GM23338 (cell line): Measurements from ENCODE around the gene MAST2. TPM values are rescaled to one million over a fixed set of nuclear protein-coding genes. Genes with fewer than 3 reads are reported as not detected.

Source experiments
- ATAC-seq: fragments of 200-7000 bp; cut with Tn5 transposase; 3 replicates; pipeline ENCODE4 v1.9.1; 2020
- DNase-seq: peaks from one replicate; pipeline ENCODE4 v3.0.0-alpha.2; 2015; ENCODE audit warnings: low spot score
- H2AFZ ChIP-seq: fragments of 200-600 bp; sonication (generic); 2 replicates; pipeline ENCODE4 v1.8.0; 2016; ENCODE audit warnings: antibody characterized with exemption, mild to moderate bottlenecking, moderate library complexity
- H3F3A ChIP-seq: fragments of 200-600 bp; sonication (generic); replicated peaks from 2 replicates; pipeline ENCODE4 v1.8.0; 2017; ENCODE audit warnings: antibody characterized with exemption, mixed run types, low read depth
- H3K27ac ChIP-seq: fragments of 200-600 bp; sonication (generic); 2 replicates; pipeline ENCODE4 v1.6.1; 2016; ENCODE audit warnings: low read depth
- H3K27me3 ChIP-seq: fragments of 200-600 bp; sonication (generic); 2 replicates; pipeline ENCODE4 v1.8.0; 2016; ENCODE audit warnings: mild to moderate bottlenecking, mixed run types, moderate library complexity; ENCODE audit not compliant: insufficient read depth
- H3K36me3 ChIP-seq: fragments of 200-600 bp; sonication (generic); 2 replicates; pipeline ENCODE4 v1.8.0; 2016; ENCODE audit warnings: mild to moderate bottlenecking; ENCODE audit not compliant: insufficient read depth
- H3K4me1 ChIP-seq: fragments of 200-600 bp; sonication (generic); 2 replicates; pipeline ENCODE4 v1.8.0; 2016; ENCODE audit warnings: mild to moderate bottlenecking, moderate library complexity; ENCODE audit not compliant: insufficient read depth
- H3K4me2 ChIP-seq: fragments of 200-600 bp; sonication (generic); 2 replicates; pipeline ENCODE4 v1.7.1; 2017; ENCODE audit warnings: mixed run types
- H3K4me3 ChIP-seq: fragments of 200-600 bp; sonication (generic); 2 replicates; pipeline ENCODE4 v1.6.1; 2016; ENCODE audit warnings: mixed run types
- H3K79me2 ChIP-seq: fragments of 200-600 bp; sonication (generic); replicated peaks from 2 replicates; pipeline ENCODE4 v1.8.0; 2017; ENCODE audit warnings: mild to moderate bottlenecking; ENCODE audit not compliant: insufficient read depth
- H3K9me2 ChIP-seq: fragments of 200-600 bp; sonication (generic); 2 replicates; pipeline ENCODE4 v1.8.0; 2017; ENCODE audit not compliant: insufficient read depth
- H4K20me1 ChIP-seq: fragments of 200-600 bp; sonication (generic); replicated peaks from 2 replicates; pipeline ENCODE4 v1.8.0; 2017; ENCODE audit warnings: mild to moderate bottlenecking; ENCODE audit not compliant: insufficient read depth
- H3K27ac Mint-ChIP-seq: 2 replicates; pipeline ENCODE4 v1.8.0; 2020; ENCODE audit warnings: inconsistent platforms, mild to moderate bottlenecking, moderate library complexity, mixed read lengths
- H3K27me3 Mint-ChIP-seq: 3 replicates; pipeline ENCODE4 v1.8.0; 2022; ENCODE audit warnings: low read depth, mild to moderate bottlenecking, moderate library complexity, mixed read lengths, inconsistent platforms; ENCODE audit not compliant: insufficient read depth, poor library complexity
- H3K36me3 Mint-ChIP-seq: 3 replicates; pipeline ENCODE4 v1.8.0; 2021; ENCODE audit warnings: low read depth, mild to moderate bottlenecking, inconsistent platforms, moderate library complexity, mixed read lengths
- H3K4me1 Mint-ChIP-seq: 3 replicates; pipeline ENCODE4 v1.8.0; 2020; ENCODE audit warnings: mild to moderate bottlenecking, inconsistent platforms, mixed read lengths
- H3K4me3 Mint-ChIP-seq: 3 replicates; pipeline ENCODE4 v1.8.0; 2021; ENCODE audit warnings: moderate library complexity, mild to moderate bottlenecking, inconsistent platforms, mixed read lengths
- H3K9me3 Mint-ChIP-seq: 3 replicates; pipeline ENCODE4 v1.8.0; 2020; ENCODE audit warnings: moderate library complexity, mild to moderate bottlenecking, inconsistent platforms, mixed read lengths
- CREB1 ChIP-seq: fragments of 250-450 bp; sonication (Bioruptor Pico); IDR thresholded peaks from 2 replicates; pipeline ENCODE4 v1.5.0; 2020; ENCODE audit warnings: low read depth, mild to moderate bottlenecking, moderate library complexity
- EZH2 ChIP-seq: fragments of 200-600 bp; sonication (generic); IDR thresholded peaks from one replicate; pipeline ENCODE4 v1.8.0; 2017; ENCODE audit warnings: antibody characterized with exemption, mild to moderate bottlenecking, low read depth; ENCODE audit not compliant: unreplicated experiment
- EZH2phosphoT487 ChIP-seq: fragments of 200-600 bp; sonication (generic); IDR thresholded peaks from one replicate; pipeline ENCODE4 v1.8.1; 2018; ENCODE audit warnings: antibody characterized with exemption; ENCODE audit not compliant: unreplicated experiment
- JUNB ChIP-seq: IDR thresholded peaks from one replicate; pipeline ENCODE4 v1.6.1; 2016; ENCODE audit warnings: antibody characterized with exemption; ENCODE audit not compliant: unreplicated experiment
- NANOG ChIP-seq: IDR thresholded peaks from 2 replicates; pipeline ENCODE4 v1.6.1; 2016; ENCODE audit warnings: antibody characterized with exemption, borderline replicate concordance
- POLR2AphosphoS5 ChIP-seq: IDR thresholded peaks from 2 replicates; pipeline ENCODE4 v1.6.1; 2016; ENCODE audit warnings: antibody characterized with exemption, low read depth
- STAT1 ChIP-seq: IDR thresholded peaks from one replicate; pipeline ENCODE4 v1.6.1; 2016; ENCODE audit warnings: antibody characterized with exemption; ENCODE audit not compliant: unreplicated experiment
- ZNF114 ChIP-seq: fragments of 250-450 bp; sonication (Bioruptor Pico); IDR thresholded peaks from 2 replicates; pipeline ENCODE4 v1.5.0; 2020; ENCODE audit warnings: mild to moderate bottlenecking, moderate library complexity
- ZNF331 ChIP-seq: fragments of 250-450 bp; sonication (Bioruptor Pico); IDR thresholded peaks from 2 replicates; pipeline ENCODE4 v1.5.0; 2020; ENCODE audit warnings: low read depth, mild to moderate bottlenecking, moderate library complexity
- polyA plus RNA-seq: library from polyadenylated mRNA; unstranded; fragments of >200 nt; fragmentation: Nextera tagmentation; extraction: Ambion mirVana; gene quantifications from 2 replicates; pipeline ENCODE4 v1.2.1, GENCODE V29; 2016
- total RNA-seq: library from RNA; depleted of rRNA; stranded (reverse); fragments of >200 nt; shearing (Covaris generic); gene quantifications from 2 replicates; pipeline ENCODE4 v1.2.3, GENCODE V29; 2014
- TF ChIP-seq, protein P1 (sequence below): IDR thresholded peaks from one replicate; pipeline ENCODE4 v1.6.1; 2018; ENCODE audit warnings: antibody characterized with exemption; ENCODE audit not compliant: unreplicated experiment
- TF ChIP-seq, protein P2 (sequence below): IDR thresholded peaks from 2 replicates; pipeline ENCODE4 v1.6.1; 2016; ENCODE audit warnings: antibody characterized with exemption
- TF ChIP-seq, protein P3 (sequence below): fragments of 250-450 bp; sonication (Bioruptor Pico); IDR thresholded peaks from 2 replicates; pipeline ENCODE4 v1.5.0; 2020; ENCODE audit warnings: mild to moderate bottlenecking, moderate library complexity
- TF ChIP-seq, protein P4 (sequence below), 2 experiments: fragments of 200-600 bp in 1 of 2; sonication (generic) in 1 of 2; conservative IDR thresholded peaks; 2 replicates each; pipeline versions ENCODE4 v1.5.1 to v1.6.1; 2016 to 2017; ENCODE audit warnings: antibody characterized with exemption in 2 of 2, low read depth in 2 of 2, mild to moderate bottlenecking in 2 of 2, moderate library complexity in 1 of 2

Gene MAST2
- total and polyA plus RNA-seq, 2 experiments from 2014 or later = 11.5 to 57.7 TPM

DNA sequence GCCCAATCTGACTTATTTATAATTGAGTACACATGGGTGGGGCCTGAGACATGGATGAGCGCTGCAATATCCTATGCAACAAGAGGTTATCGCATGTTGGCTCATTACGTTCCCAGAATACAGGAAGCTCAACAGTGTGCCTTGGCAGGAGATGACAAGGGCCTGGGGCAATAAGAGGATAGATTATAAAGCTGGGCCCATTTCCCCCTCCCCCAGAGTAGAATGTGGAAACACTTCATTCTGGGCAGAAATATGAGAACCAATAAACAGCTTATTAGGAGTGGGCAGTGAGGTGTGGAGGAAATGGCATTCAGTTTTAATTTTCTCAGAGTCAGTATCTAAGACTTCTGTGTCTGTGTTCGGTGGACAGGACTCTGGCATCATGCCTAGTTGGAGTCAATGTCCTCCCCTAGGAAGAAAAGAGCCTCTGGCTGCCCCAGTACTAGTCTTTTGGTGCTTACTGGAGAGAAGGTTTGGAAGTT is 236.2 kb downstream of the MAST2 start:
- H3K4me2 ChIP-seq = no peak overlapping the region
- Mint-ChIP-seq H3K4me3 (no peak overlapping the region), H3K27ac (no peak overlapping the region), H3K27me3 (peaks cover 8% of the 10 kb centered on the region), H3K4me1 (peaks cover 15% of the 10 kb centered on the region; the same call in 2 of the 3 replicates), H3K9me3 (no peaks in the 10 kb centered on the region), H3K36me3 (peaks cover 6% of the 10 kb centered on the region; the same call in 2 of the 3 replicates)
- no peak for TF ChIP-seq ZNF114 (CRISPR knock-in tag)
- no peak for TF ChIP-seq ZNF331
- TF ChIP-seq STAT1 = no peak
- no peak for TF ChIP-seq EZH2phosphoT487
- TF ChIP-seq CREB1 (CRISPR knock-in tag) = no peak
- TF ChIP-seq POLR2AphosphoS5 = no peak
- no peak for TF ChIP-seq NANOG
- TF ChIP-seq, protein P1, sequence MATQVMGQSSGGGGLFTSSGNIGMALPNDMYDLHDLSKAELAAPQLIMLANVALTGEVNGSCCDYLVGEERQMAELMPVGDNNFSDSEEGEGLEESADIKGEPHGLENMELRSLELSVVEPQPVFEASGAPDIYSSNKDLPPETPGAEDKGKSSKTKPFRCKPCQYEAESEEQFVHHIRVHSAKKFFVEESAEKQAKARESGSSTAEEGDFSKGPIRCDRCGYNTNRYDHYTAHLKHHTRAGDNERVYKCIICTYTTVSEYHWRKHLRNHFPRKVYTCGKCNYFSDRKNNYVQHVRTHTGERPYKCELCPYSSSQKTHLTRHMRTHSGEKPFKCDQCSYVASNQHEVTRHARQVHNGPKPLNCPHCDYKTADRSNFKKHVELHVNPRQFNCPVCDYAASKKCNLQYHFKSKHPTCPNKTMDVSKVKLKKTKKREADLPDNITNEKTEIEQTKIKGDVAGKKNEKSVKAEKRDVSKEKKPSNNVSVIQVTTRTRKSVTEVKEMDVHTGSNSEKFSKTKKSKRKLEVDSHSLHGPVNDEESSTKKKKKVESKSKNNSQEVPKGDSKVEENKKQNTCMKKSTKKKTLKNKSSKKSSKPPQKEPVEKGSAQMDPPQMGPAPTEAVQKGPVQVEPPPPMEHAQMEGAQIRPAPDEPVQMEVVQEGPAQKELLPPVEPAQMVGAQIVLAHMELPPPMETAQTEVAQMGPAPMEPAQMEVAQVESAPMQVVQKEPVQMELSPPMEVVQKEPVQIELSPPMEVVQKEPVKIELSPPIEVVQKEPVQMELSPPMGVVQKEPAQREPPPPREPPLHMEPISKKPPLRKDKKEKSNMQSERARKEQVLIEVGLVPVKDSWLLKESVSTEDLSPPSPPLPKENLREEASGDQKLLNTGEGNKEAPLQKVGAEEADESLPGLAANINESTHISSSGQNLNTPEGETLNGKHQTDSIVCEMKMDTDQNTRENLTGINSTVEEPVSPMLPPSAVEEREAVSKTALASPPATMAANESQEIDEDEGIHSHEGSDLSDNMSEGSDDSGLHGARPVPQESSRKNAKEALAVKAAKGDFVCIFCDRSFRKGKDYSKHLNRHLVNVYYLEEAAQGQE = no peak
- TF ChIP-seq, protein P2, sequence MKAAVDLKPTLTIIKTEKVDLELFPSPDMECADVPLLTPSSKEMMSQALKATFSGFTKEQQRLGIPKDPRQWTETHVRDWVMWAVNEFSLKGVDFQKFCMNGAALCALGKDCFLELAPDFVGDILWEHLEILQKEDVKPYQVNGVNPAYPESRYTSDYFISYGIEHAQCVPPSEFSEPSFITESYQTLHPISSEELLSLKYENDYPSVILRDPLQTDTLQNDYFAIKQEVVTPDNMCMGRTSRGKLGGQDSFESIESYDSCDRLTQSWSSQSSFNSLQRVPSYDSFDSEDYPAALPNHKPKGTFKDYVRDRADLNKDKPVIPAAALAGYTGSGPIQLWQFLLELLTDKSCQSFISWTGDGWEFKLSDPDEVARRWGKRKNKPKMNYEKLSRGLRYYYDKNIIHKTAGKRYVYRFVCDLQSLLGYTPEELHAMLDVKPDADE = no peak
- TF ChIP-seq JUNB = no peak
- TF ChIP-seq EZH2 = no peak
- TF ChIP-seq, protein P3, sequence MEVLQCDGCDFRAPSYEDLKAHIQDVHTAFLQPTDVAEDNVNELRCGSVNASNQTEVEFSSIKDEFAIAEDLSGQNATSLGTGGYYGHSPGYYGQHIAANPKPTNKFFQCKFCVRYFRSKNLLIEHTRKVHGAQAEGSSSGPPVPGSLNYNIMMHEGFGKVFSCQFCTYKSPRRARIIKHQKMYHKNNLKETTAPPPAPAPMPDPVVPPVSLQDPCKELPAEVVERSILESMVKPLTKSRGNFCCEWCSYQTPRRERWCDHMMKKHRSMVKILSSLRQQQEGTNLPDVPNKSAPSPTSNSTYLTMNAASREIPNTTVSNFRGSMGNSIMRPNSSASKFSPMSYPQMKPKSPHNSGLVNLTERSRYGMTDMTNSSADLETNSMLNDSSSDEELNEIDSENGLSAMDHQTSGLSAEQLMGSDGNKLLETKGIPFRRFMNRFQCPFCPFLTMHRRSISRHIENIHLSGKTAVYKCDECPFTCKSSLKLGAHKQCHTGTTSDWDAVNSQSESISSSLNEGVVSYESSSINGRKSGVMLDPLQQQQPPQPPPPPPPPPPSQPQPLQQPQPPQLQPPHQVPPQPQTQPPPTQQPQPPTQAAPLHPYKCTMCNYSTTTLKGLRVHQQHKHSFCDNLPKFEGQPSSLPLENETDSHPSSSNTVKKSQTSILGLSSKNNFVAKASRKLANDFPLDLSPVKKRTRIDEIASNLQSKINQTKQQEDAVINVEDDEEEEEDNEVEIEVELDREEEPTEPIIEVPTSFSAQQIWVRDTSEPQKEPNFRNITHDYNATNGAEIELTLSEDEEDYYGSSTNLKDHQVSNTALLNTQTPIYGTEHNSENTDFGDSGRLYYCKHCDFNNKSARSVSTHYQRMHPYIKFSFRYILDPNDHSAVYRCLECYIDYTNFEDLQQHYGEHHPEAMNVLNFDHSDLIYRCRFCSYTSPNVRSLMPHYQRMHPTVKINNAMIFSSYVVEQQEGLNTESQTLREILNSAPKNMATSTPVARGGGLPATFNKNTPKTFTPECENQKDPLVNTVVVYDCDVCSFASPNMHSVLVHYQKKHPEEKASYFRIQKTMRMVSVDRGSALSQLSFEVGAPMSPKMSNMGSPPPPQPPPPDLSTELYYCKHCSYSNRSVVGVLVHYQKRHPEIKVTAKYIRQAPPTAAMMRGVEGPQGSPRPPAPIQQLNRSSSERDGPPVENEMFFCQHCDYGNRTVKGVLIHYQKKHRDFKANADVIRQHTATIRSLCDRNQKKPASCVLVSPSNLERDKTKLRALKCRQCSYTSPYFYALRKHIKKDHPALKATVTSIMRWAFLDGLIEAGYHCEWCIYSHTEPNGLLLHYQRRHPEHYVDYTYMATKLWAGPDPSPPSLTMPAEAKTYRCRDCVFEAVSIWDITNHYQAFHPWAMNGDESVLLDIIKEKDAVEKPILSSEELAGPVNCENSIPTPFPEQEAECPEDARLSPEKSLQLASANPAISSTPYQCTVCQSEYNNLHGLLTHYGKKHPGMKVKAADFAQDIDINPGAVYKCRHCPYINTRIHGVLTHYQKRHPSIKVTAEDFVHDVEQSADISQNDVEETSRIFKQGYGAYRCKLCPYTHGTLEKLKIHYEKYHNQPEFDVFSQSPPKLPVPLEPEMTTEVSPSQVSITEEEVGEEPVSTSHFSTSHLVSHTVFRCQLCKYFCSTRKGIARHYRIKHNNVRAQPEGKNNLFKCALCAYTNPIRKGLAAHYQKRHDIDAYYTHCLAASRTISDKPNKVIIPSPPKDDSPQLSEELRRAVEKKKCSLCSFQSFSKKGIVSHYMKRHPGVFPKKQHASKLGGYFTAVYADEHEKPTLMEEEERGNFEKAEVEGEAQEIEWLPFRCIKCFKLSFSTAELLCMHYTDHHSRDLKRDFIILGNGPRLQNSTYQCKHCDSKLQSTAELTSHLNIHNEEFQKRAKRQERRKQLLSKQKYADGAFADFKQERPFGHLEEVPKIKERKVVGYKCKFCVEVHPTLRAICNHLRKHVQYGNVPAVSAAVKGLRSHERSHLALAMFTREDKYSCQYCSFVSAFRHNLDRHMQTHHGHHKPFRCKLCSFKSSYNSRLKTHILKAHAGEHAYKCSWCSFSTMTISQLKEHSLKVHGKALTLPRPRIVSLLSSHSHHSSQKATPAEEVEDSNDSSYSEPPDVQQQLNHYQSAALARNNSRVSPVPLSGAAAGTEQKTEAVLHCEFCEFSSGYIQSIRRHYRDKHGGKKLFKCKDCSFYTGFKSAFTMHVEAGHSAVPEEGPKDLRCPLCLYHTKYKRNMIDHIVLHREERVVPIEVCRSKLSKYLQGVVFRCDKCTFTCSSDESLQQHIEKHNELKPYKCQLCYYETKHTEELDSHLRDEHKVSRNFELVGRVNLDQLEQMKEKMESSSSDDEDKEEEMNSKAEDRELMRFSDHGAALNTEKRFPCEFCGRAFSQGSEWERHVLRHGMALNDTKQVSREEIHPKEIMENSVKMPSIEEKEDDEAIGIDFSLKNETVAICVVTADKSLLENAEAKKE (CRISPR knock-in tag) = no peak
- TF ChIP-seq, protein P4, sequence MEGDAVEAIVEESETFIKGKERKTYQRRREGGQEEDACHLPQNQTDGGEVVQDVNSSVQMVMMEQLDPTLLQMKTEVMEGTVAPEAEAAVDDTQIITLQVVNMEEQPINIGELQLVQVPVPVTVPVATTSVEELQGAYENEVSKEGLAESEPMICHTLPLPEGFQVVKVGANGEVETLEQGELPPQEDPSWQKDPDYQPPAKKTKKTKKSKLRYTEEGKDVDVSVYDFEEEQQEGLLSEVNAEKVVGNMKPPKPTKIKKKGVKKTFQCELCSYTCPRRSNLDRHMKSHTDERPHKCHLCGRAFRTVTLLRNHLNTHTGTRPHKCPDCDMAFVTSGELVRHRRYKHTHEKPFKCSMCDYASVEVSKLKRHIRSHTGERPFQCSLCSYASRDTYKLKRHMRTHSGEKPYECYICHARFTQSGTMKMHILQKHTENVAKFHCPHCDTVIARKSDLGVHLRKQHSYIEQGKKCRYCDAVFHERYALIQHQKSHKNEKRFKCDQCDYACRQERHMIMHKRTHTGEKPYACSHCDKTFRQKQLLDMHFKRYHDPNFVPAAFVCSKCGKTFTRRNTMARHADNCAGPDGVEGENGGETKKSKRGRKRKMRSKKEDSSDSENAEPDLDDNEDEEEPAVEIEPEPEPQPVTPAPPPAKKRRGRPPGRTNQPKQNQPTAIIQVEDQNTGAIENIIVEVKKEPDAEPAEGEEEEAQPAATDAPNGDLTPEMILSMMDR (conservative IDR thresholded peaks at IDR 0.05; ENCODE audit: low read depth in 2 of 2) = no peak
- no peaks in the 10 kb centered on the region for H3K36me3 ChIP-seq
- H3K27me3 ChIP-seq = peaks cover 5% of the 10 kb centered on the region
- H4K20me1 ChIP-seq = peaks cover 8% of the 10 kb centered on the region; the same call in 1 of the 2 replicates
- no peak for DNase-seq
- no peak overlapping the region for H2AFZ ChIP-seq
- ATAC-seq = no peak
- H3K4me1 ChIP-seq = peaks cover 15% of the 10 kb centered on the region
- H3K79me2 ChIP-seq = no peaks in the 10 kb centered on the region
- H3K9me2 ChIP-seq = no peaks in the 10 kb centered on the region
- H3F3A ChIP-seq = peaks cover 9% of the 10 kb centered on the region; the same call in 1 of the 2 replicates
- no peak overlapping the region for H3K27ac ChIP-seq
- no peak overlapping the region for H3K4me3 ChIP-seq
